Right renal cortex interstitium (tissue), 3 donors: ENCODE data around the gene NKRF. TPM values are rescaled to one million over a fixed set of nuclear protein-coding genes. Genes with fewer than 3 reads are reported as not detected.
"Not testable (repeated sequence)": the region's sequence is repeated elsewhere in the genome, so short reads cannot be mapped to it uniquely, and the experiment has no call there.

Source experiments
- DNase-seq, 3 donors: peaks; one replicate each; pipeline ENCODE4 v3.0.0-alpha.2; 2013; ENCODE audit warnings: low read depth in 3 of 3, low spot score in 2 of 3
- polyA plus RNA-seq, 3 donors: library from polyadenylated mRNA; unstranded; fragments of 120-200 nt; gene quantifications; one replicate each; pipeline ENCODE4 v1.2.1, GENCODE V29; 2013; ENCODE audit not compliant: insufficient read length in 3 of 3

NKRF gene
- polyA plus RNA-seq = 10 to 100 TPM; 15.6 to 17.5 (median 16.1) TPM

DNA sequence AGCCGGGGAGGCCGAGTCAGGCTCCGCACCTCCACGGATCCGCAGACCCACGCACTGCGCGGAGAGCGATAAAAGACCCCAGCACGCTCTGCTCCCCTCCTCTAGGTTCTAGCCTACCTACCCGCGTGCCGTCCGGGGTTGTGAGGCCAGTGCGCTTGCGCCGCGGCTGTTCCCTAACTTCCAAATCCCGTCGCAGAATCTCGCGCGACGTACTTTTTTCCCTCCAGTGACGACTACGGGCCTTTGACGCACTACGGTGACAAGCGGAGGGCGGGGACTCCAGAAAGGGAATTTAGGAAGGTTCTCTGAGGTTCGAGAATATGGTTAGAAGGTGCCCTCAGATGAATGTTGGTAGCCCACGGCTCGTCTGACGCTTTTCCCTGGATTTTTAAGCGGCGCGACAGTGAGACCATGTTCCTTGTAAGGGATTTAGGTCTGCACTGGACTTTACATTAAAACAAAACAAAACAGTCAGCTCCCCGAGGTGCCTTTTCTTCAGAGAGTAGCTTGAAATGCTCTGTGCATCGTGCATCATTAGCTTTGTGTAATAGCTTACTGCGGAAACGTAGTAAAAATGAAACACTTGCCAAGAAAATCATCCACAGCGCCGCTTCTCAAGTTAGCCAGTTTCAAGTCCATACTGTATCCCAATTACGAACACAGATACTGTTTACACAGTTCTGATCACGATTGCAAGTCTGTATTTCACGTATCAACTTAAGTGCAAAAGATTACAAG, at the start of gene NKRF:
TSS of gene NKRF (minus strand) at position 145 of the 738 bp plus-strand sequence.
- DNase-seq = peak; percentile 79 to 83 (median 82)

DNA sequence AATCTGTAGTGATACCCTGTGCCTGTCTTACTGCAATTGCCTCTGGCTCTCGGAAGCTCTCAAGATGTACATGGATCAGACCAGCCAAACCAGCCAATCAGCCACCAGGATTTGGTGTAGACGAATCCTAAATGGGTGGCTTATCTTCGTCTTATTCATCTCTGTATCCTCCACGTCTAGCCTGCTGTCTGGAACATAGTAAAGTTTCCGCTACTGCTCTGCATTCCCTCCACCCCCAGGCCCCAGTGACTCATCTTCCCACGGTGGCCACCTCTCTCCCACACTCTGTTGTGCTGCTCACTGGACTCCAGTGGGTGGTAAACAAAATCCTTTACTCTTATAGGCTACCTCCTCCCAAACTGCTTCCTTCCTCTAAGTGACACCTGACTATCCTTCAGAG, 48.9 kb upstream of the NKRF start:
- no peak for DNase-seq

DNA sequence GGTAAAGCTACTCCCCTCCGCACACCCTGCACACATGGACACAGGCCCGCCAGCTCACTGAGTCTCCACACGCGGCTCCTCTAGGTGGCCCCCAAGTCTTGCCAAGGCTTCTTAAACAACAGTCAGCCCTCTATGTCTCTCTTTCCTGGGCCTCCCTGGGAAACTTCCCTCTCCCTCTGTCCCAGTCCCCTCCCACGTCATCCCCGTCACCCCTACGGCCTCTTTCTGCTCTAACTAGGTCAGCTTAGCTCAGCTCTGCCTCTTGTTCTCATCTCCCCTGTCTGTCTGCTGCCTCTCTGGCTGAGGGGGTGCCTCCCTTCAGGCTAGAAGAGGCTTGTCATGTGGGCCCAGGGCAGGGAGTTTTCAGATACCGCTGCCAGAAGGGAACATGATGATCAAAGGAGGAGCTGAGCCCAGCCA, 47.9 kb upstream of the NKRF start:
- no peak for DNase-seq

DNA sequence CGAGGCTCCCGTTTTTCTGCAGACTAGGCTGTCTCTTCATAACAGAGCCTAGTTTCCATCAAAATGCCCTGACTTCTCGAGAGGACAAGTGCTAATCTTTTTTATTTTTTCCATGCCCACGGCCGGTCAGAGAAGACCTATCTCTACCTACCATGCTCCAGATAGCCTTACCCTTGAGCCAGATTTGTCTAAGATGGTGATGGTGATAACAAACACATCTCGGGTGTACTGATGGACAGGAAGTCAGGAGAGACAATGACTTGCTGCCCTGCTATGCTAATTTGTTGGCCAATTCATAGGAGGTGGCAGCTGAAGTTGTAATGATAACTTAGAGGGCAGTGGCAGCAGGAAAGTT, 42.2 kb upstream of the NKRF start:
- no peak for DNase-seq

DNA sequence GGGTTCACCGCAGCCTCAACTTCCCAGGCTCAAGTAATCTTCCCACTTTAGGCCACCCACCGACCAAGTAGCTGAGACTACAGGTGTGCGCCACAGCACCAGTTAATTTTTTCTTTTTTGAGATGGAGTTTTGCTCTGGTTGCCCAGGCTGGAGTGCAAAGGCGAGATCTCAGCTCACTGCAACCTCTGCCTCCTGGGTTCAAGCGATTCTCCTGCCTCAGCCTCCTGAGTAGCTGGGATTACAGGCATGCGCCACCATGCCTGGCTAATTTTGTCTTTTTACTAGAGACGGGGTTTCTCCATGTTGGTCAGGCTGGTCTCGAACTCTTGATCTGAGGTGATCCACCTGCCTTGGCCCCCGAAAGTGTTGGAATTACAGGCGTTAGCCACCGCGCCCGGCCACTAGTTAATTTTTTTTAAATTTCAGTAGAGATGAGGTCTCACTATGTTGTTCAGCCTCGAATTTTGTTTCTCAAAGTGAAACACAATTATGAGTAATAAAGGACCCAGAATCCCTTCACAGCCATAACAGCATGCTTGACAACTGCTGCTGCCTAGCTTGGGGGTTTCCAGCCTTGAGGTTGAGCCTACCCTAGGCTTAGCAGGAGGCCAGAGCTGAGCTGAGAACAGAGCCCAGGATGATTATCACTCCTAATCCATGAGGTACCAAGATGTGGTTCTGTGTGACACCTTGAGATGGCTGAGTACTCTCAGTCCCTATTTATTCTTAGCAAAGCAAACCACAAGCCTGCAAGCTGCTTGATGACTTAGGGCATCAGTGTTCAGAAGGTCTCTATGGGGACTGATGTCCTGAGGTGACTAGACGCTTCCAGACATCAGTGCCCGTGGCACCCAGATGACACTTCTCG, 41.6 kb upstream of the NKRF start:
- DNase-seq = no peak

DNA sequence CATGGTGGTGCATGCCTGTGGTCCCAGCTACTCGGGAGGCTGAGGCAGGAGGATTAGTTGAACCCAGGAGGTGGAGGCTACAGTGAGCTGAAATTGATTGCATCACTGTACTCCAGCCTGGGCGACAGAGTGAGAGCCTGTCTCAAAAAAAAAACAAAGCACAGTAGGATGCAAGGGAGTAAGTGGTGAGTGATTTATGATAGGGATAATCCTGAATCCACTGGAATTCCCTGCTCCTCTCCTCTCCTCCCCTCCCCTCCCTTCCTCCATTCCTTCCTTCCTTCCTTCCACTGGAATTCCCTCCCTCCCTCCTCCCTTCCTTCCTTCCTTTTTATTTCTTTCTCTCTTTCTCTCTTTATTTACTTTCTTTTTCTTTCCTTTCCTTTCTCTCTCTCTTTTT, 40.9 kb upstream of the NKRF start:
- DNase-seq = no peak

DNA sequence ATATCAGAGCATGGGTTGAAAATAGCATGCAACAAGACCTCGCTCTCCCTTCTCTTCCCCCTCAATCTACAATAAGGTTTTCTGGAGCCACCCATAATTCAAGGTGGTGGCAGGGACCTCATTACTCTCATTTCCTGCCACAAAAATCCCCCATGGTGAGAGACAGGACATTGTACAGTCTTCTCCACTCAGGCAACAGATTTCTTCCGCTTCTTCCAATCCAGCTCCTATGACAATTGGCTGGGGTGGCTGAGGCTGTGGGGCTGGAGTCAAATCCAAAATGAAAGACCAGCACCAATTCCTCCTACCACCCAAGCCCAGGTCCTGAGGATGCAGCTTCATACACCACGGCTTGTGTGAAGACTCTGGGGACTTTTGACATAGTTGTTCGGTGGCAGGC, 40.3 kb upstream of the NKRF start:
- DNase-seq = no peak

DNA sequence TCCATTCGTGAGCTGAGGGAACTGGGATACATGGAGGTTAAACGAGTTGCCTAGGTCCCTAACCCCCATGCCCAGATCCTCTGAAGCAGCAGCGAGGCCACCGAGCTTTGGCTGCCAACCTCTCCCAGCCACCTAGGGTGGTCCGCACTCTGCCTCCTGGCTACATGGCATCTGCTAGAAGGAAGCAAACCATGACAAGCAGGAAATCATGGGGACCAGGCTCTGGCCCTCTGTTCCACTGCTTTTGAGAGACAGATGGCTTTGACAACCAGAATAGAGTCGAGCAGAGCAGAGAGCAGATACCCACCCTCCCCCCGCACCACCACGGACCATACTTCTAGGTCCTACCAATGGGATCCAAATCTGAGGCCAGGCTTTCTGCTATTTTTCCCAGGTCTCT, 37.5 kb upstream of the NKRF start:
- DNase-seq = no peak

DNA sequence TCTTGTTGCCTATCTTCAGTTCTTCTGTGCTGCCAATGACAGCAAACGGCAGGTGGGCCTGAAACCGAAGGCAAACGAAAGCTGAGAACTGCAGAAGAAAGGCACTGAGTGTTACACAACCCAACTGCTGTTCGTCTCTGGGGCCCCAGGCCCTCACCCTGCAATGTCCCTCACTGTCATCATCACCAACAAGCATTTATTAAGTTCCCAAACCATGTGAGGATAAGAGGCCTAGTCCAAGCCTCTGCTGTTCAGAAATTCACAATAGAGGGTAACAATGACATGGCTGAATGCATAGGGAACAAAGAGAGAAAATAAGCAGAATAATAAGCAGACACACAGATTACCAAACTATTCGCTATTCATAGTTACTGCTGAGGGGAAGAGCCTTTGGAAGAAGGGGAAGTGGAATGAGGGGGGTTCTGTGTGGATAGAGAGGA, 34.5 kb upstream of the NKRF start:
- no peak for DNase-seq

DNA sequence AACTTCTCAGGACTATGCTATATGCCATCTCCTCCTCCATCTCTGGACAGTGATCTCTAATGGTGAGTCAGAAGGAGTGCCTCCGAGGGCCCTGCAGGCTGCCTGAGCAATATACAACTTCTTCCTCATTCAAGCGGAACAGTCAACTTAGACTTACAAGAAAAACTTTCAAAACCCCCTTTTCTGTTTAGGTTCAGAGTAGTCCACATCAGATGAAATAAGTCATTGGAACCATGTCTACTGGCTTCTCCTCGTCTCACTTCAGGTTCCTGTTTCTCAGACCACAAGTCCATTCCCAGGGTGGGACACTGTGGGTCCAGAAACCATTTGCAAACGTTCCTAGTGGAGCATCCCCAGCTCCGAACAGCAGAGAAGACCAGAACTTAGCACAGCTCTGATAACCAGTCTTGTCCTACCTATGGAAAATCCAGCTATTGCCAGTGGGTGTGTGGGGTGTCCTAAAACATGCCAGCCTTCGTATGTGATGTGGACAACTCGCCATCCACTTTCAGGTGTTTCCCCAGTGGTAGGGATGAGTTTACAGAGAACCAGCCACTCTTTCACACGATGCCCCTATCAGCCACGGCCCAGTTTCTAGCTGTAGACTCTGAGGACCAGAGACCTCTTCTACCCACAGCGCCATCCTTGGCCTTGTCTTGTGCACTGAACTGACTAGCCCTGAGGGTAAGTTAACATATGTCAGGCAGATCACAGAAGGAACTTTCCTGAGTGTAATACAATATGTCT, 32.7 kb upstream of the NKRF start:
- no peak for DNase-seq

DNA sequence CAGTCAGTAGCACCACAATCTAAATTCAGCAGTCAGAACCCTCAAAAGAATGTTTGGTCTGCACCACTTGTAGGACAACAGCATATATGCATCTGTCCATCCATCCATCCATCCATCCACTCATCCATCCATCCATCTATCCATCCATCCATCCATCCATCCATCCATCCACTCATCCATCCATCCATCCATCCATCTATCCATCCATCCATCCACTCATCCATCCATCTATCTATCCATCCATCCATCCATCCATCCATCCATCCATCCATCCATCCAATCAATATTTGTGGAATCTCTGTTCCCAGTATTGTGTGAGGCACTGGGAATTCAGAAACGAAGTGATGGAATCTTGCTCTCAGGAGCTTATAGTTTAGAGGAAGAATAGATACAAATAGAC, 31.2 kb upstream of the NKRF start:
- DNase-seq = not testable (repeated sequence)

DNA sequence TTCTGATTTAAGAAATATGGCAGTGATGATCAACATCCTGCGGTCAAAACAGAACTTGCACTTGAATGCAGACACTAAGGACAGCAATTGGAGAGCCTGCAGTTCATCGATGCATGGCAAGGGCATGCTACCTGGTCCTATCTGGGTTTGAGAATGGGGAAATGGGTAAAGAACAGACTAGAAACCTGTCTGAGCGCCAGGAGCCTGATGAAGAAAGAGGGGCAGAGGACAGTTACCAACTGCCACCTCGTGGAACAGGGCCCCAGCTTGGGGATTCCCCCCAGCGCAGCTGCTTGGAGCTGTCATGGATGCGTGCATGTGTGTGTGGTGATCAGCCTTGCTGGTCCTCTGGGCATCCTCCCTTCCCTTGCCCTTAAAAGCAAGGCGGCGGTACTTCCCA, 30.2 kb upstream of the NKRF start:
- DNase-seq = no peak

DNA sequence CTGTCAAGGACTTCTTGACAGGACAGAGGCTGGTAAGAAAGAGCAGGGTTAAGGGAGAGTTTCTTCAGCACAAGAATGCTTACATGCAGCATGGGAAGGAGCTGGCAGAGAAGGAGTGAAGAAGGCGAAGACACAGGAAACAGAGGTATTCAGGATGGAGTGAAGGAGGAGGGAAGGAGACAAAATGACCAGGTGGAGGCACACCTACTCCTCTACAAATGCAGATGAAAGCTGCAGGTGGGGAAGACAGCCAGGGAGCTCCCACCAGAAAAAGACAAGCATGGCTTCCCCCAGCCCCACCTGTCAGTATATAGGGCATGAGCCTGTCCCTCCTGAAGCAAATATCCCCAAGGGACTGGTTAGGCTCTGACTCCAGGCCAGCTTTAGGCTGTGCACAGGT, 29.6 kb upstream of the NKRF start:
- no peak for DNase-seq

DNA sequence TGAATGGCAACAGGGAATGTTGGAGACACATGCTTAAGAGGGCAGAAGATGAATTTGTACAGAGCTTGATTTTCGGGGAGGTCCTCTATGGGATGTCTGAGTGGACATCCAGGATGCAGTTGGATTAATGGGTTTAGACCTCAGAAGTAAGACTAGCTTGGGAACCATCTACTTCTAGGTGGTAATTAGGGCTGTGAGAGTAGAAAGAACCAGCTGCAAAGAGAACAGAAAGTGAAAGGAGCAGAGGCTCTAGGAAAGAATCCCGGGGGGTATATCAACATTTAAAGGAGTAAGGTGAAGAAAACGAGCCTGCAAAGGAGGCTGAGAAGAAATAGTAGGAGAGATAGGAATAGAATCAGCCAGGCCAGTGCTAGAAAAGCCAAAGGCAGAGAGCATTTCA, 29.0 kb upstream of the NKRF start:
- no peak for DNase-seq

DNA sequence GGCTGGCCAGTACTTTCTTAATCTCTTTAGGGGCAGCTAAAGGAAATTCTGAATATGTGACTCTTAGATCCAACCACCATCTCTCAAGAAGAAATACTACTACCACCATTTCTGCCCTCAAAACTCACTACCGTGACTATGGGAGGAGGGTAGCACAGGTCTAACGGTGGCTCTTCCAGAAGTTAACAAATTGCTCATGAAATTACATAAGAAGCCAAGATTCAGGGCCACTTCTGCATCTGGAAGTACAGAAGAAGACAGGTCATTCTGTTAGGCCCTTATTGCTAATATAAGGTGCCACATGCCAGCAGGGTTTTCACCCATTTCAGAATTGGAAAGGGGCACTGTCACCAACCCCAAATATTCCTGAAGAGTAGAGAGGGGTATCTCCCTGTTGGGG, 19.6 kb upstream of the NKRF start:
- no peak for DNase-seq

DNA sequence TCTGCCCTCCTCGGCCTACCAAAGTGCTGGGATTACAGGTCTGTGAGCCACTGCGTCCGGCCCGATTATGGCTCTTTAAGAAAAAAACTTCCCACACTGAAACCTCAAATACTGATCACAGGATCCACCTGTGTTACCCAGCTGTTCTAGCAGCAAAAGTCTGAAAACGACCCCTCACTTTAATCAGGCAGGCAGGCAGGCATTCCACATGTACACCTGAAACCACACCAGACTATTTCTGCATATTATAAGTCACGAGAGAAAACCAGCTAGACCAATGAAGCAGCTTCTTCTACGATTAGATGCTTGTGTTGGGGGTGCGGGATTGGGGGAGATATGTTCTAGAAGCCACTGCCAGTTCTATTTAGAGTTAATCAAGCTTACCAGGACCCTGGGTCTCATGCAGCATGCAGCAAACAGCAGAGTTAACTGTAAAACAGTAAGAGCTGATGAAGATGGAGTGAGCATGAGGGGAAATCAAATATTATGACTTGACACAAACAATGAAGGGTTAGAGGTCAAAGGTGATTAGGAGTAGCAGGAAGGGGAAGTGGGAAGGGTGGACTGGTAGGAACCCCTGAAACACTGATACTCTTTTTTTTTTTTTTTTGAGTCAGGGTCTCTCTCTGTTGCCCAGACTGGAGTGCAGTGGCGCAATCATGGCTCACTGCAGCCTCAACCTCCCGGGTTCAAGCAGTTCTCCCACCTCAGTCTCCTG, 18.9 kb upstream of the NKRF start:
- DNase-seq = no peak

DNA sequence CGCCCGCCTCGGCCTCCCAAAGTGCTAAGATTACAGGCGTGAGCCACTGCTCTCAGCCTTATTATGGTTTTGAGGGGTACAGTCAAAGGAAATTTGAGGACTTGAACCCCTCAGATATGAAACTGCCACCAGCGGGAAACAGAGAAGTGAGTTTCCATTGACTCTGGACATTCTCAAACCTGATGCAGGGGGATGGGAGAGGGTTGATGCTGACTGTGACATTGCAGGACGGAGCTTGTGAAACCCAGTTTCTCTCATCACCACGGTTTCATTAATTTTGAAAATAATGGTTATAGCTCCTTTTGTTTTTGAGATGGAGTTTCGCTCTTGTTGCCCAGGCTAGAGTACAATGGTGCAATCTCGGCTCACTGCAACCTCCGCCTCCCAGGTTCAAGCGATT, 18.2 kb upstream of the NKRF start:
- DNase-seq = no peak

DNA sequence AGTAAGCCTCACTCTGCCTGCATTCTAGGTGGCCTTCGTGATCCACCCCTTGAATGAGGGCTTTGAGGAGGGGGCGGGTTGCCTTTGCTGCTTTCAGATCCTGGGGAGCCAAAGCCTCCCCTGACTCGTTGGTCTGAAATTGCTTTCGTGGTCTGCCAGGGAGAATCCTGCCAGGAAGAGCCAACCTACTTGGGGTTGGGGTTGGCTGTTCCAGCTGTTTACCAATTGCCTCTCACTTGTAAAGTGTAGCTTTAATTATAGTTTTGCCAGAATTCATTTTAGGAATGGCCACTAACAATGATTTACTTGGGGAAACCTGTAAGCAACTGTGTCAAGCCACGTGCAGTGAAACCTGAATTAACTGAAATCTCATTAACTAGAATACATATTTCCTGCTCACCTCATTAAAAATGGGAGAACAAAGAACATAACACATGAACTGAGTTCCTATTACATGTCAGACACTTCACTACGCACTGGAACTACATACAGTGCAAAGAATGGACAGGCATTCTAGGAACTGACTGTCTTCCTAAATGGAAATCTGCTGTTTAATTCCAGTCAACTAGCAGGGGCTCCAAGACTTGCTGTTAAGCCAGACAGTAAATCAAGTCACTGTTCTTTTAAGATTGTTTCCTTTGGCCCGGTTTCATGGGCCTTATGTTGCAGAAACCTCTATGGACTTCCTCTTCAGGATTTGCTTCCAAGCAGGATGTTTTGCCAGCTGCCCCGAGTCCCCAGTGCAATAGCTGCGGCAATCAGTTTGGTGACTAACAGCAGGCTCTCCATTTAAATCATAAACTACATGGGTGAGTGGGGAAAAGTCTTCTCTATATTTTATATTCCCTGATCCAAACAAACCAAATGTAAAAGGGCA, 16.4 kb upstream of the NKRF start:
- DNase-seq = peak; percentile 56 to 77 (median 61)

DNA sequence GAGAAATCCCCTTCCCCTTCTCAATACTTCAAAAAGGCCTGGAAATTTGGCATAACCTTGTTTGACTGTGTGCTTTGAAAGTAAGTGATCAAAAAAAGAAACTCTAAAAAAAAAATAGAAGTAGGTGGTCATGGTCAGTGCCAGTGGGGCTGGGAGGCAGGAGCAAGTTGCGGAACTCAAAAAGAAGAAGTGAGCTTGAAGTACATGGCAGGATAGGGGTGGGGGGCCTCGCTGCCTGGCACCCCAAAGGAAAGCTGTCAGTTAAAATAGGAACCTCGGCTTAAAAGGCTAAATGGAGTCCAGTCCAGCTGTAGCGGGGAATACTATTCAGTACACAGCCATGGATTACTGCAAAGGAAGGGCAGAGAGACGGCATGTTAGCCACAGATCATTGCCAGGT, 12.2 kb upstream of the NKRF start:
- no peak for DNase-seq
